ENCODE data around the gene ANKRD36.
"Not testable (repeated sequence)": the region's sequence is repeated elsewhere in the genome, so short reads cannot be mapped to it uniquely, and the experiment has no call there.

The ANKRD36 gene

DNA sequence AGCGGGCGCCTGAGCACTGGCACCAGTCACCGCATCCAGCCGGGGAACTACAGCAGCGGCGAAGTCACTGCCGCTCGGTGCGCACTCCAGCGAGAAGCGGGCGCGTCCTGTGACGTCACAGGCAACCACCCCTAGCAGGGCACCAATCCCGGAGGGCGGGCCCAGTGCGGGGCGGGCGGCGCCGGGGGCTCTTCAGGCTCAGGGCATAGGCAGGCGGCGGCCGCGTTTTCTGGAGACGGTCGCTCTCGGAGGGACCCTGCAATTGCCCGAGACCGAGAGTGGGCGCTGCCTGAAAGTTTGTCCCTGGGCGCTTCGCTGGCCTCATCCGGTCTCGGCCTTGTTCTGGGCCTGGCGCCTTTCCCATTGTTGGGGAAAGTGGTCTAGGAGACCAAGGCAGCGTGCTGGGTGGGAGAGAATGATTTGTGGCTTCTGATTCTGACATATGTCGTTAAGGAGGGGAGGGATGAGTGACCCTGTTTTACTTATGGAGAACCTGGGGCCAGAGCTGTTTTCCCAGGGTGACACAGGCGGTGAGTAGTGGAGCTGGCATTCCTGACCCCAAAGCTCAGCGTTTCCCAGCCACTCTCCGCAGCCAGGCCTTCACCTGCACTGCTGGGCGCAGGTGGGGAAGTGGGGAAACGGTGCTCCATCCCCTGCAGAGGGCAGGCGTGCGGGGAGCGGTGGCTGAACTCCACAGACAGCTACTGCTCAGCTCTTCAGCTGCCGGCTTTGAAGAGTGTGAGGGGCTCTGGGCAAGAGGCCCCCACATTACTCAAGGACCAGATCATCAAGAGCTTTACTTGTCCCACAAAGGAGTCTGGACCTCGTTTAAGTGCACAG is 18.0 kb upstream of the ANKRD36 start, which contains the start of gene FAHD2B:
Gene FAHD2B, minus strand, starts transcription at position 111 of the 840 bp plus-strand sequence. CDS start 3,176 bp downstream, outside the sequence.
- H3K4me3 ChIP-seq (ENCODE audit: low read length) = peak within 1 kb of the TSS; percentile 27
- DNase-seq (ENCODE audit: low read depth) = peak; percentile 6

DNA sequence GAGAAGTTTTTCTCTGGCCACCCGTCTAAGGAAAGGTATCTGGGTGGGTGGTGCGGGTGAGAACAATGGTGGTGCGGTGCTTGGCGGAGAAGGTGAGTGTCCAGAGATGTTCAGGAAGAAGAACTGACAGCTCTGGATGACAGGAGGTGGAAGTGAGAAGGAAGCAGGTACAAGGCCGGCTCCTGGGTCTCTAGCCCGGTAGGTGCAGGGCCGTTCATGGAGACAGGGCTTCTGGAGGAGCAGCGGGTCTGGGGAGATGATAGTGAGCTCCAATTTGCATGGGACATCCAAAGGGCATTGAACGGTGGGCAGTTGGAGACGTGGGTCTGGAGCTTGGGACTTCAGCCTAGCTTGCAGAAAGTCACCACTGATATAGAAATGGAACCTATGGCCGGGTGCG is 17.3 kb upstream of the ANKRD36 start:
- TF ChIP-seq, protein P1, sequence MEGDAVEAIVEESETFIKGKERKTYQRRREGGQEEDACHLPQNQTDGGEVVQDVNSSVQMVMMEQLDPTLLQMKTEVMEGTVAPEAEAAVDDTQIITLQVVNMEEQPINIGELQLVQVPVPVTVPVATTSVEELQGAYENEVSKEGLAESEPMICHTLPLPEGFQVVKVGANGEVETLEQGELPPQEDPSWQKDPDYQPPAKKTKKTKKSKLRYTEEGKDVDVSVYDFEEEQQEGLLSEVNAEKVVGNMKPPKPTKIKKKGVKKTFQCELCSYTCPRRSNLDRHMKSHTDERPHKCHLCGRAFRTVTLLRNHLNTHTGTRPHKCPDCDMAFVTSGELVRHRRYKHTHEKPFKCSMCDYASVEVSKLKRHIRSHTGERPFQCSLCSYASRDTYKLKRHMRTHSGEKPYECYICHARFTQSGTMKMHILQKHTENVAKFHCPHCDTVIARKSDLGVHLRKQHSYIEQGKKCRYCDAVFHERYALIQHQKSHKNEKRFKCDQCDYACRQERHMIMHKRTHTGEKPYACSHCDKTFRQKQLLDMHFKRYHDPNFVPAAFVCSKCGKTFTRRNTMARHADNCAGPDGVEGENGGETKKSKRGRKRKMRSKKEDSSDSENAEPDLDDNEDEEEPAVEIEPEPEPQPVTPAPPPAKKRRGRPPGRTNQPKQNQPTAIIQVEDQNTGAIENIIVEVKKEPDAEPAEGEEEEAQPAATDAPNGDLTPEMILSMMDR (conservative IDR thresholded peaks at IDR 0.05; ENCODE audit: low read depth, low read length) = no peak
- no peak for DNase-seq (ENCODE audit: low read depth)
- no peak overlapping the region for H3K4me3 ChIP-seq (ENCODE audit: low read length)

DNA sequence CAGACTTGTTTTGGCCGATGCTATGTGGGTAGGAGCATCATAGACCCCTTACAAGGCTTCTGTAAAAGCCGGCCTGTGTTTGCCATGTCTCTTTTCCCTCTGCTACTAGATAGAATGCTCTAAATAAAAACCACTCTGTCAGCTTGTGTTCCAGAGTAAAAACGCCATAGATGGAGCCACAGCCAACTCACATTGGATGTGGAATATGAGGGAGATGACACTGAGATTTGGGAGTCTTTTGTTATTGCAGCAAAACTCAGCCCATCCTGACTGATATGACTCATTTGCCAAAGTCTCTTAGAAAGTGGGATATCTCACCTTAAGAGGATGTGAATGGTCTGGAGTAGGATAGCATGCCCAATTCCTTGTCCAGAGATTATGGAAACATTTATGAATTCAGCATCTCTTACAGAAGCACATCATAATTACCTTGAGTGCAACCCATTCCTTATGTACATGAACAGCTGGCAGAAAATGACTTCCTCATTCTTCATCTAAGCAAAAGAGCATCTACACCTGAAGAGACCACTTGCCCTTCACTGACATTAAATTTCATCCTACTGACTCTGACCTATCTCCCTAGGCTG is 14.1 kb upstream of the ANKRD36 start:
- H3K4me3 ChIP-seq (ENCODE audit: low read length); DNase-seq (ENCODE audit: low read depth): not testable (repeated sequence)

DNA sequence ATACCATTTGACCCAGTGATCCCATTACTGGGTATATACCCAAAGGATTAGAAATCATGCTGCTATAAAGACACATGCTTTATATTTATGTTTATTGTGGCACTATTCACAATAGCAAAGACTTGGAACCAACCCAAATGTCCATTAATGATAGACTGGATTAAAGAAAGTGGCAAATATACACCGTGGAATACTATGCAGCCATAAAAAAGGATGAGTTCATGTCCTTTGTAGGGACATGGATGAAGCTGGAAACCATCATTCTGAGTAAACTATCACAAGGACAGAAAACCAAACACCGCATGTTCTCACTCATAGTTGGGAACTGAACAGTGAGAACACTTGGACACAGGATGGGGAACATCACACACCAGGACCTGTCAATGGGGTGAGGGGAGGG is 6.1 kb upstream of the ANKRD36 start:
- not testable (repeated sequence) for DNase-seq (ENCODE audit: low read depth); H3K4me3 ChIP-seq (ENCODE audit: low read length)

DNA sequence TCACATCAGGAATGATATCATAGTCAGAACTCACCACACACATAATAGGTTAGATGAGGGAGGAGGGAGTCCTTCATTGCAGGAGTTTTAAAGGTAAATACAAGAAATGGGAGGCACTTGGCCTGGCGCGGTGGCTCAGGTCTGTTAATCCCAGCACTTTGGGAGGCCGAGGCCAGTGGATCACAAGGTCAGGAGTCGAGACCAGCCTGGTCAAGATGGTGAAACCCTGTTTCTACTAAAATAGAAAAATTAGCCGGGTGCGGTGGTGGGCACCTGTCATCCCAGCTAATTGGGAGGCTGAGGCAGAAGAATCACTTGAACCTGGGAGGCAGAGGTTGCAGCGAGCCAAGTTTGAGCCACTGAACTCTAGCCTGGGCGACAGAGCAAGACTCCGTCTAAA is 1.7 kb upstream of the ANKRD36 start:
- not testable (repeated sequence) for DNase-seq (ENCODE audit: low read depth); H3K4me3 ChIP-seq (ENCODE audit: low read length)

DNA sequence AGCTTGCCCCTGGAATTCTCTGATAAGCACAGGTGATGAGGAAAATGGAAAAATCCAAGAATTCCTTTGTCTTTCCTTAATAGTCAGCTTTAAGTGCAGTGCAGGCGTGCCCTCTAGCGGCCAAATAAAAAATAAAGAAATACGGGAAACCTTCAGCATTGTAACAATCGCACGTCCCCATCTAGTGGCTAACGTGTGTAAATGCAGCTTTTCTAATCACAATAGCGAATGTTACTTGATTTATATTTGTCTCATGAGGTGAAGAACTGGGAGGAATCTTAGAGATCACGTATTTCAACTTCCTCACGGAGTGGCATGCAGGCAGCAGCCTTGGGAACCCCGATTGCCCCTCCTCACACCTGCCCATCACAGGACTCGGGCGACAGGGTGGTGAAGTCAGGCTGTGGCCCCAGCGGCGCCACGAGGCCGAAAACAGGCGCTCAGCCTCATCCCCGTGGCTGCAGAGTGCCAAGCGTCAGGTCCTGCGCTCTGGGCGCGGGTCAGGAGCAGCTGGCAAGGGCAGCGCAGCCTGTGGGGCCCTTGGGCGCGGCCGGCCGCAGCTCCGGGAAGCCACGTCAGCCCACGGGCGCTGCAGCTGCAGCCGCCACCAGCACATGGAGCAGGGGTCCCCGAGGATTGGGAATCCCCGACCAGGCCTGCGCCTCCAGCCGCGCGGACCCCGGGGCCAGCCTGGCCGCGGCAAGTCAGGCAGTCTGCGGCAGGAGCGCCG is 468 bp upstream of the ANKRD36 start:
- TF ChIP-seq, protein P1 (conservative IDR thresholded peaks at IDR 0.05; ENCODE audit: low read depth, low read length) = peak; percentile 64
- DNase-seq (ENCODE audit: low read depth) = peak; percentile 3
- peak overlapping the region; percentile 66 for H3K4me3 ChIP-seq (ENCODE audit: low read length)

DNA sequence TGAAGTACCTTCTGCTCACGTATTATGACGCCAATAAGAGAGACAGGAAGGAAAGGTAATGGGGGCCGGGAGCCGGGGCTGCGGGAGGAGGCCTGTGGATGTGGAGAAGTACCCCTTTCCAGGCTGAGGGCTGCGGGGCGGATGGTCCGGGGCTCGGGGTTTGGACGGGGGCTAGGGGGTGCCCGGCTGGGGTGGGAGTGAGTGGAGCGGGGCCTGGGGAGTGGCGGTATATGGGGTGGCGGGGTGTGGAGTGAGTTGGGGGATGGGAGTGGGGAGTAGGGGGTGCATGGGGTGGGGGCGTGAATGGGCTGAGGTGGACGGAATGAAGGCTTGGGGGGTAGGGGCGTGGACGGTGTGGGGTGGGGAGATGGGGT is 916 bp downstream of the ANKRD36 start:
- not testable (repeated sequence) for DNase-seq (ENCODE audit: low read depth)
- peak overlapping the region; percentile 74 for H3K4me3 ChIP-seq (ENCODE audit: low read length)

DNA sequence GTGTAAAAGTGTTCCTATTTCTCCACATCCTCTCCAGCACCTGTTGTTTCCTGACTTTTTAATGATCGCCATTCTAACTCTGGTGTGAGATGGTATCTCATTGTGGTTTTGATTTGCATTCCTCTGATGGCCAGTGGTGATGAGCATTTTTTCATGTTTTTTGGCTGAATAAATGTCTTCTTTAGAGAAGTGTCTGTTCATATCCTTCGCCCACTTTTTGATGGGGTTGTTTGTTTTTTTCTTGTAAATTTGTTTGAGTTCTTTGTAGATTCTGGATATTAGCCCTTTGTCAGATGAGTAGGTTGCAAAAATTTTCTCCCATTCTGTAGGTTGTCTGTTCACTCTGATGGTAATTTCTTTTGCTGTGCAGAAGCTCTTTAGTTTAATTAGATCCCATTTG is 16.1 kb downstream of the ANKRD36 start:
- not testable (repeated sequence) for H3K4me3 ChIP-seq (ENCODE audit: low read length); DNase-seq (ENCODE audit: low read depth)

DNA sequence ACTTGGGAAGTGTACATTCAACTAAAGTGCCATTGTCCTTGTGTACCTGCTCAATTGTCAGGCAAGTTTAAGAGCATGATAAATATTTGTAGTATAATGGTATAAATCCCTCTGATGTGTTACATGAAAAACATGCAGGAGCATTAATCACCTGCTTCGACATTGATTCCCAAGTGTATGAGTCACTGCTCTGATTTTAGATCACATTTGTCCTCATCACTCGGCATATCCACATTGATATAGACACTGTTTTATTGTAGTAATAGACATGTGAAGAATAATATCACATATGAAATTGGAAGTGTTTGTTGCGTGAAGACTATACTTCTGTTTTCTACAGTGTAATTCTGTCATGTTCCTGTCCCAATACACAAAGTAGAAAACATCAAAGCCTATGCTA is 31.1 kb downstream of the ANKRD36 start:
- H3K4me3 ChIP-seq (ENCODE audit: low read length); DNase-seq (ENCODE audit: low read depth): not testable (repeated sequence)

DNA sequence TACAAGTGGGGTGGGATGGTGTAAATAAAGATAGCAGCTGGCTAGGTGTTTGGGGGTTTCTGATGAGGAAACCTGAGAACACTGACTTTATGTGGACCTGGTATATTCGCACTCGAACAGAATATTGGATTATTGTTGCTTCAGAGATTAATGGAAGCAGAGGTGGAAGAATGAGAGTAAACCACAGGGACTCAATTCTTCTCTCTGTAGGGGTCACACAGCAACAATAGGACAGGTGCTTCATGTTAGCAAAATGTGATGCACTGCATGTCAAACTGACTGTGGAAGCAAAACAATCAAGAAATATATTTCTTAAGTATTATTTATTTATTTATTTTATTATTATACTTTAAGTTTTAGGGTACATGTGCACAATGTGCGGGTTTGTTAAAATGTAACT is 53.6 kb downstream of the ANKRD36 start:
- not testable (repeated sequence) for DNase-seq (ENCODE audit: low read depth); H3K4me3 ChIP-seq (ENCODE audit: low read length)

DNA sequence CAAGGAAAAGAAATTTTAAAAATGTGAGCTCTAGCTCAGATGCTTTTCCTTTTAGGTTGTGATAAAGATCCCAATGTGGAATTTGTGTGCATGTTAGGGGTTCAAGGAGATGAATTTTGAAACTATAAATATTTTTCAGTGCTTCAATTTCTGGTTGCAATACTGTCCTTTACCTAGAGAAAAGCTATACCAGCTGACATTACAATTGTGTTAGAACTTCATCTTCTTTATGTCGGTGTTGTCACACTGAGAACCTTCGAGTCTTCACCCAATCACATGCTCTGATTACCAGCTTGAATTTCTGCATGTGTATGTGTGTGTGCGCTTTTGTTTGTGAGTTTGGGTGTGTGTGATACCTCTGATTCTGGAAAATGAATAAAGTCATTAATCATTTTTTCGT is 55.0 kb downstream of the ANKRD36 start:
- DNase-seq (ENCODE audit: low read depth); H3K4me3 ChIP-seq (ENCODE audit: low read length): not testable (repeated sequence)

DNA sequence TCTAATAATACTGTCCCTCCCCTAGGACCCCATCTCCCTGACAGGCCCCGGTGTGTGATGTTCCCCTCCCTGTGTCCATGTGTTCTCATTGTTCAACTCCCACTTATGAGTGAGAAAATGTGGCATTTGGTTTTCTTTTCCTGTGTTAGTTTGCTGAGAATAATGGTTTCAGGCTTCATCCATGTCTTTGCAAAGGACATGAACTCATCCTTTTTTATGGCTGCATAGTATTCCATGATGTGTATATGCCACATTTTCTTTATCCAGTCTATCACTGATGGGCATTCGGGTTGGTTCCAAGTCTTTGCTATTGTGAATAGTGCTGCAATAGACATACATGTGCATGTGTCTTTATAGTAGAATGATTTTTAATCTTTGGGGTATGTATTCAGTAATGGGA is 55.6 kb downstream of the ANKRD36 start:
- H3K4me3 ChIP-seq (ENCODE audit: low read length); DNase-seq (ENCODE audit: low read depth): not testable (repeated sequence)

DNA sequence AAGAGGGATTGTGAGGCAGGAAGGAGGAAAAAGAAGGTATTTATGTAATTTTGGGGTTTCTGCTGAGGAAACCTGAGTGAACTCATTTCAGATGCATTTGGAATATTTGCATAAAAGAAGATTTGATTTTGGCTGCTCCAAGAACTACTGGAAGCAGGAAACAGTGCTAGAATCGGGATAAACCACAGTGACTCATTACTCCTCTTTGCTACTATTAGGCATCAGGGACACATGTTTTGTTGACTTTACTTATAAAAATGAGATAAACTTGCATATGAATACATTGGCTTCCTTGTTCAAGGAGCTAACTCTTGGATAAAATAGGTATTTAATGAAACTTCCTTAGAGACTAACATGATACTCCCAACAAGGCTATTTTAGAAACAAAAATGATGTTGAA is 67.4 kb downstream of the ANKRD36 start:
- DNase-seq (ENCODE audit: low read depth); H3K4me3 ChIP-seq (ENCODE audit: low read length): not testable (repeated sequence)

DNA sequence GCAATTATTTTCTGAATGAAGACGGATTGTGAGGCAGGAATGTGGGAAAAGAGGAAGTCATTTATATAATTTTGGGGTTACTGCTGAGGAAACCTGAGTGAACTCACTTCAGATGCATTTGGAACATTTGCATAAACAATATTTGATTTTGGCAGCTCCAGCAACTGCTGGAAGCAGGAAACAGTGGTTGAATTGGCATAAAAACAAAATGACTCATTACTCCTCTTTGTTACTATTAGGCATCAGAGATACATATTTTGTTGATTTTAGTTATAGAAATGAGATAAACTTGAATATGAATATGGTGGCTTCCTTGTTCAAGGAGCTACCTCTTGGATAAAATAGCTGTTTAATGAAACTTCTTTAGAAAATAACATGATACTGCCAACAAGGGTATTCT is 82.4 kb downstream of the ANKRD36 start:
- DNase-seq (ENCODE audit: low read depth); H3K4me3 ChIP-seq (ENCODE audit: low read length): not testable (repeated sequence)

DNA sequence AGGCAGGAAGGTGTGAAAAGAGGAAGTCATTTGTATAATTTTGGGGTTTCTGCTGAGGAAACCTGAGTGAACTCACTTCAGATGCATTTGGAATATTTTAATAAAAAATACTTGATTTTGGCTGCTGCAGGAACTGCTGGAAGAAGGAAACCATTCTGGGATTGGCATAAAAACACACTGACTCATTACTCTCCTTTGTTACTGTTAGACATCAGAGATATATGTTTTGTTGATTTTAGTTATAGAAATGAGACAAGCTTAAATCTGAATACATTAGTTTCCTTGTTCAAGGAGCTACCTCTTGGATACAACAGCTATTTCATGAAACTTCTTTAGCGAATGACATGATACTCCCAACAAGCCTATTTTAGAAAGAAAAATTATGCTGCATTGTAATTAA is 84.3 kb downstream of the ANKRD36 start:
- H3K4me3 ChIP-seq (ENCODE audit: low read length); DNase-seq (ENCODE audit: low read depth): not testable (repeated sequence)

DNA sequence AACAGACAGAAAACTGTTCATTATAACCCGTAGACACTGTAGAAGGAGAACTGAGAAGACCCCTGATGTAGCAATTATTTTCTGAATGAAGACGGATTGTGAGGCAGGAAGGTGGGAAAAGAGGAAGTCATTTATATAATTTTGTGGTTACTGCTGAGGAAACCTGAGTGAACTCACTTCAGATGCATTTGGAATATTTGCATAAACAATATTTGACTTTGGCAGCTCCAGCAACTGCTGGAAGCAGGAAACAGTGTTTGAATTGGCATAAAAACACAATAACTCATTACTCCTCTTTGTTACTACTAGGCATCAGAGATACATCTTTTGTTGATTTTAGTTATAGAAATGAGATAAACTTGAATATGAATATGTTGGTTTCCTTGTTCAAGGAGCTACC is 87.9 kb downstream of the ANKRD36 start:
- not testable (repeated sequence) for H3K4me3 ChIP-seq (ENCODE audit: low read length); DNase-seq (ENCODE audit: low read depth)

DNA sequence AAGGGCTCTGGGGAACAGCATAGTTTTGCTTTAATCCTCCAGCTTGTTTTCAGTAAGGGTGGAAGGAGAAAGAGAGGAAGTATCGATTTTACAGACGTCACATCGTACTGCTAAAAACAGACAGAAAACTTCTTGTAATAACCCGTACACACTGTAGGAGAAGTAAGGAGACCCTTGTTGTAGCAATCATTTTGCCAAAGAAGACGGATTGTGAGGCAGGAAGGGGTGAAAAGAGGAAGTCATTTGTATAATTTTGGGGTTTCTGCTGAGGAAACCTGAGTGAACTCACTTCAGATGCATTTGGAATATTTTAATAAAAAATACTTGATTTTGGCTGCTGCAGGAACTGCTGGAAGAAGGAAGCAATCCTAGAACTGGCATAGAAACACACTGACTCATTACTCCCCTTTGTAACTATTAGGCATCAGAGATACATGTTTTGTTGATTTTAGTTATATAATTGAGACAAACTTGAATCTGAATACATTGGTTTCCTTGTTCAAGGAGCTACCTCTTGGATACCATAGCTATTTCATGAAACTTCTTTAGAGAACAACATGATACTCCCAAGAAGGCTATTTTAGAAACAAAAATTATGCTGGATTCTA is 89.8 kb downstream of the ANKRD36 start:
- DNase-seq (ENCODE audit: low read depth); H3K4me3 ChIP-seq (ENCODE audit: low read length): not testable (repeated sequence)
